IMR-90 (cell line): ENCODE results near the gene PGA5. TPM values are rescaled to one million over a fixed set of nuclear protein-coding genes. Genes with fewer than 3 reads are reported as not detected.

Experiments
- ATAC-seq: fragments of 200-7000 bp; cut with Tn5 transposase; 2 replicates; pipeline ENCODE4 v1.9.1; 2020; ENCODE audit warnings: low read depth, mild to moderate bottlenecking, moderate library complexity
- BruUV-seq: library from RNA; stranded (reverse); fragments of 400-500 nt; replicated peaks from 2 replicates; lab custom pipeline; 2021; lab: Mats Ljungman, UMichigan
- CTCF ChIA-PET: fragments of 300-600 bp; formaldehyde crosslinking; extraction: SDS; loops from one replicate; lab custom pipeline; 2021; ENCODE audit warnings: antibody characterized with exemption; lab: Yijun Ruan, JAX
- POLR2A ChIA-PET: fragments of 300-600 bp; sonication (Branson Sonifier 250); formaldehyde crosslinking; loops from one replicate; lab custom pipeline; 2022; ENCODE audit warnings: antibody characterized with exemption; ENCODE audit not compliant: unreplicated experiment; lab: Charles Lee
- DNase-seq: peaks from one replicate; pipeline ENCODE4 v3.0.0; 2013
- H2AFZ ChIP-seq: replicated peaks from 2 replicates; pipeline ENCODE3; 2013; ENCODE audit warnings: low read length, mild to moderate bottlenecking; ENCODE audit not compliant: poor library complexity
- H2AK5ac ChIP-seq: 2 replicates; pipeline ENCODE4 v1.6.1; 2013; ENCODE audit warnings: low read depth, low read length, inconsistent platforms
- H2AK9ac ChIP-seq: replicated peaks from 2 replicates; pipeline ENCODE3; 2013; ENCODE audit warnings: mild to moderate bottlenecking, low read depth, low read length, moderate library complexity; ENCODE audit not compliant: poor library complexity
- H2BK120ac ChIP-seq: 2 replicates; pipeline ENCODE4 v1.6.1; 2013; ENCODE audit warnings: low read depth, low read length, inconsistent platforms
- H2BK15ac ChIP-seq: 3 replicates; pipeline ENCODE4 v1.6.1; 2013; ENCODE audit warnings: low read depth, low read length, inconsistent platforms
- H2BK20ac ChIP-seq: 2 replicates; pipeline ENCODE4 v1.6.1; 2013; ENCODE audit warnings: low read depth, mild to moderate bottlenecking, inconsistent platforms, low read length, moderate library complexity
- H2BK5ac ChIP-seq: 2 replicates; pipeline ENCODE4 v1.6.1; 2013; ENCODE audit warnings: mild to moderate bottlenecking, low read depth, low read length, inconsistent platforms; ENCODE audit not compliant: poor library complexity, severe bottlenecking
- H3K14ac ChIP-seq: replicated peaks from 2 replicates; pipeline ENCODE4 v1.6.1; 2013; ENCODE audit warnings: low read depth, low read length, inconsistent platforms
- H3K18ac ChIP-seq: 2 replicates; pipeline ENCODE4 v1.6.1; 2013; ENCODE audit warnings: low read depth, low read length, control low read depth
- H3K23ac ChIP-seq: 2 replicates; pipeline ENCODE4 v1.6.1; 2013; ENCODE audit warnings: low read depth, low read length, inconsistent platforms
- H3K27ac ChIP-seq: 2 replicates; pipeline ENCODE4 v1.5.1; 2013; ENCODE audit warnings: mild to moderate bottlenecking, control low read depth, low read length; ENCODE audit not compliant: insufficient read depth
- H3K27me3 ChIP-seq: 2 replicates; pipeline ENCODE4 v1.6.1; 2013; ENCODE audit warnings: low read length; ENCODE audit not compliant: control insufficient read depth, insufficient read depth
- H3K36me3 ChIP-seq: 2 replicates; pipeline ENCODE4 v1.6.1; 2013; ENCODE audit warnings: low read length, mixed read lengths; ENCODE audit not compliant: control insufficient read depth, insufficient read depth
- H3K4ac ChIP-seq: 2 replicates; pipeline ENCODE4 v1.6.1; 2013; ENCODE audit warnings: low read depth, low read length, inconsistent platforms
- H3K4me1 ChIP-seq: 2 replicates; pipeline ENCODE4 v1.6.1; 2013; ENCODE audit warnings: low read length, mixed read lengths; ENCODE audit not compliant: control insufficient read depth, insufficient read depth
- H3K4me2 ChIP-seq: 2 replicates; pipeline ENCODE4 v1.6.1; 2013; ENCODE audit warnings: low read depth, mild to moderate bottlenecking, control low read depth, low read length, moderate library complexity
- H3K4me3 ChIP-seq: 2 replicates; pipeline ENCODE4 v1.5.1; 2013; ENCODE audit warnings: low read depth, mild to moderate bottlenecking, control low read depth, low read length, moderate library complexity; ENCODE audit not compliant: insufficient read depth
- H3K56ac ChIP-seq: 2 replicates; pipeline ENCODE4 v1.6.1; 2013; ENCODE audit warnings: low read length, inconsistent platforms; ENCODE audit not compliant: insufficient read depth; ENCODE audit errors: extremely low read depth
- H3K79me1 ChIP-seq, 2 experiments: 2 replicates each; pipeline ENCODE4 v1.6.1; 2013; ENCODE audit warnings: low read length in 2 of 2, inconsistent platforms in 1 of 2, low read depth in 1 of 2
- H3K9ac ChIP-seq: 2 replicates; pipeline ENCODE4 v1.6.1; 2013; ENCODE audit warnings: low read depth, low read length, control low read depth
- H3K9me1 ChIP-seq: 2 replicates; pipeline ENCODE4 v1.6.1; 2013; ENCODE audit warnings: low read length, inconsistent platforms; ENCODE audit not compliant: insufficient read depth
- H3K9me3 ChIP-seq: 2 replicates; pipeline ENCODE4 v1.6.1; 2013; ENCODE audit warnings: low read length; ENCODE audit not compliant: control insufficient read depth, insufficient read depth
- H4K20me1 ChIP-seq: 2 replicates; pipeline ENCODE4 v1.6.1; 2013; ENCODE audit warnings: low read length, inconsistent platforms; ENCODE audit not compliant: insufficient read depth
- H4K5ac ChIP-seq: 2 replicates; pipeline ENCODE4 v1.6.1; 2013; ENCODE audit warnings: mild to moderate bottlenecking, low read depth, low read length, control low read depth
- H4K8ac ChIP-seq, 2 experiments: 2 replicates each; pipeline ENCODE4 v1.6.1; 2013; ENCODE audit warnings: low read depth in 2 of 2, low read length in 2 of 2, control low read depth in 1 of 2, inconsistent platforms in 1 of 2
- H4K91ac ChIP-seq: 2 replicates; pipeline ENCODE4 v1.6.1; 2013; ENCODE audit warnings: low read depth, low read length, inconsistent platforms; ENCODE audit not compliant: insufficient read depth
- BHLHE40 ChIP-seq: fragments of 150-350 bp; IDR thresholded peaks from 2 replicates; pipeline ENCODE4 v1.6.1; 2016; ENCODE audit warnings: mild to moderate bottlenecking, low read depth, low read length
- CEBPB ChIP-seq: IDR thresholded peaks from 2 replicates; pipeline ENCODE4 v1.6.1; 2012; ENCODE audit warnings: low read depth, low read length, improper control_type of control experiment
- CHD1 ChIP-seq: IDR thresholded peaks from 2 replicates; pipeline ENCODE4 v1.6.1; 2012; ENCODE audit warnings: low read depth, low read length, improper control_type of control experiment
- CTCF ChIP-seq: conservative IDR thresholded peaks from 2 replicates; pipeline ENCODE4 v1.5.1; 2012; ENCODE audit warnings: mild to moderate bottlenecking, low read depth, low read length, improper control_type of control experiment
- FOS ChIP-seq: fragments of 150-350 bp; IDR thresholded peaks from 2 replicates; pipeline ENCODE4 v1.6.1; 2016; ENCODE audit warnings: low read depth, low read length
- MAFK ChIP-seq: IDR thresholded peaks from 2 replicates; pipeline ENCODE4 v1.6.1; 2012; ENCODE audit warnings: low read depth, low read length, improper control_type of control experiment
- MXI1 ChIP-seq: IDR thresholded peaks from 2 replicates; pipeline ENCODE4 v1.6.1; 2012; ENCODE audit warnings: low read depth, mild to moderate bottlenecking, low read length, moderate library complexity, borderline replicate concordance
- NFE2L2 ChIP-seq: fragments of 150-350 bp; IDR thresholded peaks from 2 replicates; pipeline ENCODE4 v1.6.1; 2016; ENCODE audit warnings: low read depth, mild to moderate bottlenecking, low read length
- POLR2A ChIP-seq: IDR thresholded peaks from 2 replicates; pipeline ENCODE4 v1.6.1; 2012; ENCODE audit warnings: mild to moderate bottlenecking, low read depth, low read length
- RAD21 ChIP-seq: IDR thresholded peaks from 2 replicates; pipeline ENCODE4 v1.6.1; 2012; ENCODE audit warnings: low read length, improper control_type of control experiment
- RCOR1 ChIP-seq: IDR thresholded peaks from 2 replicates; pipeline ENCODE4 v1.6.1; 2012; ENCODE audit warnings: mild to moderate bottlenecking, low read length, improper control_type of control experiment; ENCODE audit not compliant: insufficient replicate concordance
- RFX5 ChIP-seq: IDR thresholded peaks from 2 replicates; pipeline ENCODE4 v1.8.0; 2012; ENCODE audit warnings: low read depth, mild to moderate bottlenecking, low read length, moderate library complexity
- SMC3 ChIP-seq: fragments of 150-350 bp; IDR thresholded peaks from 2 replicates; pipeline ENCODE4 v1.6.1; 2016; ENCODE audit warnings: low read depth, mild to moderate bottlenecking, antibody characterized with exemption, low read length, moderate library complexity
- USF2 ChIP-seq: fragments of 150-350 bp; IDR thresholded peaks from 2 replicates; pipeline ENCODE4 v1.6.1; 2017; ENCODE audit warnings: mild to moderate bottlenecking, antibody characterized with exemption, low read length, low read depth
- WGBS, 2 experiments: methylation state at CpG; one replicate each; pipeline versions ENCODE4 v1.1.5 to v1.1.7; 2013; ENCODE audit warnings: missing lambda C conversion rate in 2 of 2; ENCODE audit not compliant: insufficient read length in 1 of 2; ENCODE audit errors: extremely low coverage in 2 of 2; 5-methylcytosine and 5-hydroxymethylcytosine counted together
- dilution Hi-C: fragments of 300-500 bp; cut with HindIII; formaldehyde crosslinking; loops from one replicate; pipeline ENCODE4 v1.14.3; 2018; ENCODE audit warnings: low sequenced_read_pairs; ENCODE audit not compliant: unreplicated experiment
- in situ Hi-C: fragments of 300-500 bp; cut with MboI; formaldehyde crosslinking; loops from 3 replicates; pipeline ENCODE4 v1.14.3; 2019; ENCODE audit warnings: low sequenced_read_pairs, inconsistent platforms, mixed read lengths
- intact Hi-C: fragments of 100-400 bp; cut with micrococcal nuclease; formaldehyde crosslinking; loops from 2 replicates; pipeline ENCODE4 v1.10.0; 2022
- polyA plus RNA-seq, 3 experiments: library from polyadenylated mRNA; depleted of rRNA; stranded (reverse); fragments of >200 nt; gene quantifications; 2 replicates each; pipeline ENCODE4 v1.2.3, GENCODE V29; 2012; ENCODE audit warnings: low replicate concordance in 1 of 3
- total RNA-seq: library from RNA; depleted of rRNA; stranded (reverse); fragments of >200 nt; gene quantifications from 2 replicates; pipeline ENCODE4 v1.2.3, GENCODE V29; 2012
- TF ChIP-seq, protein P1 (sequence below): fragments of 150-350 bp; IDR thresholded peaks from 2 replicates; pipeline ENCODE4 v1.6.1; 2016; ENCODE audit warnings: low read depth, mild to moderate bottlenecking, low read length, moderate library complexity, borderline replicate concordance

PGA5 gene
- total and polyA plus RNA-seq, 2 of the 4 experiments (the other 2 are of a cell fraction): not detected

DNA sequence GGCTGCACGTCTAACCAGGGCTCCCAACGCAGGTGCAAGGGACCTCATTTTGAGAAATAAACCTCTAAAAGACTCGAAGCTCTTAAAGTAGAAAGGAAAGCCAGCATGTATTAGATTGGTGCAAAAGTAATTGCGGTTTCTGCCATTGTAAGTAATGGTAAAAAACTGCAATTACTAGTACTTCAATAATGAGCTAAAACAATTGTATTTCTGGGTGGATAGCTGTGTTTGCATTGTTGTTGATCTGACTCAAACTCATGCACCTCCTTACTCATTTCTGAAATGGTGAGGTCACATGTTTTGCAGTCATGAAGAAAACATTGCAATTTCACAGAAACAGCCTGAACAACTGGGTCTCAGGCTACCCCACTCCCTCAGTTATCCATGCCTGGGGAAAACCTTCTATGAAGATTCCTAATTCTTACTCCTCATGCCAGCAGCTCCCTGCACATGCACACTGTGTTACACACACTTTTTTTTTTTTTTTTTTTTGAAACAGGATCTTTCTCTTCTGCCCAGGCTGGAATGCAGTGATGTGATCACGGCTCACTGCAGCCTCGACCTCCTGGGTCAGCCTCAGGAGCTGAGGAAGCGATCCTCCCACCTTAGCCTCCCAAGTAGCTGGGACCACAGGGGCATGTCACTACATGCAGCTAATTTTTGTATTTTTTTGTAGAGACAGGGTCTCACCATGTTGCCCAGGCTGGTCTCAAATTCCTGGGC lies 29.5 kb downstream of the PGA5 start:
- no peak overlapping the region for H4K91ac ChIP-seq
- no peaks in the 10 kb centered on the region for H3K27me3 ChIP-seq
- H3K79me1 ChIP-seq: no peaks in the 10 kb centered on the region
- H3K9me1 ChIP-seq: no peaks in the 10 kb centered on the region; the same call in 1 of the 2 replicates
- intact Hi-C loops (no loop called here), dilution Hi-C loops (no loop called here), in situ Hi-C loops (no loop called here)
- no peak overlapping the region for H3K14ac ChIP-seq
- H2BK5ac ChIP-seq: no peak overlapping the region
- no peak overlapping the region for H3K4me2 ChIP-seq
- no peak overlapping the region for H2BK15ac ChIP-seq
- H3K18ac ChIP-seq: 0 out of 2 replicates have a peak overlapping the region, but pooled peaks have one; percentile 34
- no peak overlapping the region for H3K56ac ChIP-seq
- H2BK20ac ChIP-seq: no peak overlapping the region
- no peak overlapping the region for H2BK120ac ChIP-seq
- 0 out of 4 replicates have a peak overlapping the region, but pooled peaks of 1 of the 2 experiments have one; percentile 8 for H4K8ac ChIP-seq
- H3K4me3 ChIP-seq: no peak overlapping the region
- no peak overlapping the region for H3K9ac ChIP-seq
- no peak overlapping the region for H2AFZ ChIP-seq
- no peak overlapping the region for H2AK5ac ChIP-seq
- H3K27ac ChIP-seq: no peak overlapping the region
- H3K23ac ChIP-seq: no peak overlapping the region
- no peak overlapping the region for H4K5ac ChIP-seq
- no CpG with 5 or more reads among the region's 7 CpGs for WGBS, 2 experiments
- no peaks in the 10 kb centered on the region for H3K9me3 ChIP-seq
- no peaks in the 10 kb centered on the region for H4K20me1 ChIP-seq
- no peak overlapping the region for H3K4ac ChIP-seq
- ATAC-seq (peak; percentile 78), DNase-seq (peak; percentile 76)
- H2AK9ac ChIP-seq: no peak overlapping the region
- peaks cover 2% of the 10 kb centered on the region for H3K4me1 ChIP-seq
- H3K36me3 ChIP-seq: no peaks in the 10 kb centered on the region; the same call in 1 of the 2 replicates
- ChIA-PET CTCF (interaction anchor here (0.9 kb wide), 1 partner anchor 115 kb away, joined by 3 read pairs; no protein-coding TSS in a partner anchor), POLR2A (no interaction called here)
- no TSS peak for BruUV-seq
- no peak for TF ChIP-seq NFE2L2
- TF ChIP-seq CEBPB: 0 out of 2 replicates have a peak, but pooled peaks have one; percentile 10
- no peak for TF ChIP-seq SMC3
- no peak for TF ChIP-seq FOS
- no peak for TF ChIP-seq POLR2A
- no peak for TF ChIP-seq RAD21
- TF ChIP-seq, protein P1, sequence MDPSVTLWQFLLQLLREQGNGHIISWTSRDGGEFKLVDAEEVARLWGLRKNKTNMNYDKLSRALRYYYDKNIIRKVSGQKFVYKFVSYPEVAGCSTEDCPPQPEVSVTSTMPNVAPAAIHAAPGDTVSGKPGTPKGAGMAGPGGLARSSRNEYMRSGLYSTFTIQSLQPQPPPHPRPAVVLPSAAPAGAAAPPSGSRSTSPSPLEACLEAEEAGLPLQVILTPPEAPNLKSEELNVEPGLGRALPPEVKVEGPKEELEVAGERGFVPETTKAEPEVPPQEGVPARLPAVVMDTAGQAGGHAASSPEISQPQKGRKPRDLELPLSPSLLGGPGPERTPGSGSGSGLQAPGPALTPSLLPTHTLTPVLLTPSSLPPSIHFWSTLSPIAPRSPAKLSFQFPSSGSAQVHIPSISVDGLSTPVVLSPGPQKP: no peak
- no peak for TF ChIP-seq MXI1
- no peak for TF ChIP-seq RCOR1
- TF ChIP-seq USF2: peak; percentile 22; the same call in 1 of the 2 replicates
- no peak for TF ChIP-seq CTCF
- no peak for TF ChIP-seq RFX5
- TF ChIP-seq MAFK: no peak
- TF ChIP-seq CHD1: no peak
- TF ChIP-seq BHLHE40: 0 out of 2 replicates have a peak, but pooled peaks have one; percentile 8
